Testis (tissue), 2 donors: ENCODE results near the gene PDHX.

ENCODE experiments used
- CTCF ChIP-seq, 3 experiments: fragments of 450-650 bp in 2 of 3; fragments of 200-600 bp in 1 of 3; sonication (generic) in 1 of 3; IDR thresholded peaks; one replicate each; pipeline ENCODE4 v1.5.1; 2016 to 2019; ENCODE audit warnings: antibody characterized with exemption in 3 of 3, mild to moderate bottlenecking in 2 of 3, moderate library complexity in 1 of 3
- POLR2A ChIP-seq: fragments of 450-650 bp; IDR thresholded peaks from one replicate; pipeline ENCODE4 v1.6.1; 2017; ENCODE audit warnings: antibody characterized with exemption, mild to moderate bottlenecking, moderate library complexity

- no peak for TF ChIP-seq POLR2A
- no peak for TF ChIP-seq CTCF (IDR thresholded peaks at IDR 0.05)
Measured at GRCh38 chr11:35035894-35036408, 119.5 kb downstream of the PDHX start.
